ENCODE results near the gene RPL14. TPM values are rescaled to one million over a fixed set of nuclear protein-coding genes. Genes with fewer than 3 reads are reported as not detected.

Gene RPL14
- polyA plus RNA-seq (2013, experiment 1 of 2) = 1,559 TPM
- polyA plus RNA-seq (2013, experiment 2 of 2) = 1,423 TPM

DNA sequence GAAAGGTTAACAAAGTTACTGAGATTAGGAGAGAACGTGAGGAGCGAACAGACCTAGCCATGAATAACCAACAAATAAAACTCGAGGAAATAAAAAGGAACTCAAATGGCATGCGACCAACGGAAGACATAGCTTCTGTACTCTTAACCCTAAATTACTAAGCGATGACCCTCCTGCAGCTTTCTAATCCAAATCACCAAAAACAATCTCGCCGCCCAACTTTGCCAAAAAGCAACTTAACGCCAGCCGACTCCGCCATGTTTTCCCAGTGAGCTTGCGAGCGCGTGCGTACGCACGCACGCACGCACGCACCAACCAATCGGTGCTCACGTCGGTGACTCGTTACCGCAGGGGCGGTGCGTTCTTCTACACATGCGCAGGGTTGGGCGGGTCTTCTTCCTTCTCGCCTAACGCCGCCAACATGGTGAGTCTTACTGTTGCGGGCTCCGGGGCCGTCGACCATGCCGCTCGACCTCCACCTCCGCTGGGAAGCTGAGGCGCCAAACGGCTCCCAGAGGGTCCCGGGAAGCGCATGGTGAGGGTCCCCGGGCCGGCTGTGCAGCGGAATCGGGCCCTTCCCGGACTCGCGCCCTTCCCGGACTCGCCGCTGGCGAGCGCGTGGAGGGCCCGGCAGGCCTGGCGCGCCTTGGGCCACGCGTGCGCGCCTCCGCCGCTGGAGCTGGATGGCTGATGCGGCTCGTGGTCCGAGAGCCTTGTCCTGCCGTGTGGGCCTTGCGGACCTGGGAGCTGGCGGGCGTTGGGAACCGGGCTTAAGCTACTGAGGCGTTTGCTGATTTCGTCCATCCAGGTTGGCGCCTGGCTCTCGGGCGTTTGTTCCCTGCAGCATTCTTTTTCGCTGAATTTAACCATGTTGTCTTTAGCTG, at the start of gene RPL14:
Gene RPL14, plus strand, starts transcription at position 400 of the 884 bp plus-strand sequence. Its CDS starts 133 bp downstream, at position 533.
- Histone ChIP-seq H3K36me3 (ENCODE audit: control insufficient read depth, insufficient read depth, low read length) (peaks cover 44% of the 10 kb centered on the region), H3K27ac (ENCODE audit: low read depth, low read length, severe bottlenecking) (peak within 1 kb of the TSS; percentile 65), H3K4me3 (ENCODE audit: extremely low read depth, insufficient read depth, low read length, poor library complexity, severe bottlenecking) (peak within 1 kb of the TSS; percentile 95), H3K4me1 (ENCODE audit: control insufficient read depth, insufficient read depth, low read length, poor library complexity, severe bottlenecking) (peaks cover 10% of the 10 kb centered on the region), H3K9me3 (ENCODE audit: control insufficient read depth, low read length) (no peaks in the 10 kb centered on the region)
- 0% methylated on average over 70 to 71 of the region's 79 CpGs for WGBS, 2 experiments (ENCODE audit: insufficient coverage in 2 of 2)

DNA sequence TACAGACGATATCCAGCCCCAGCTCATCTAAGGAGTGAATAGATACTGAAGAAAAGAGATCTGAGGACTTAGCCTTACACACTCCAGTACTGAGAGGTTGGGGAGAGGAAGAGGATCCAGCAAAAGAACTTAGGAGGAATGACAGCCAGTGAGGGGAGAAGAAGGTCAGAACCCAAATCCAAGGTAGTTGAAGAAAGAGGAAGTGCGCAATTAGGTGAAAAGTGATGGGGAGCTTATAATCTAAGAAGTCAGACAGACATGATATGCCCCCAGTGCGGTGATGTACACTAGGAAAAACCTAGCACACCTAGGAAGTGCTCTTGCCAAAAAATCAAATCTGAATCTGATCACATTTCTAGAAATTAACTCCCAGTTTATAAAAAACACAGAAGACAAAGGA, 49.5 kb upstream of the RPL14 start:
- no peaks in the 10 kb centered on the region for H3K4me1 ChIP-seq (ENCODE audit: control insufficient read depth, insufficient read depth, low read length, poor library complexity, severe bottlenecking)
- H3K9me3 ChIP-seq (ENCODE audit: control insufficient read depth, low read length) = no peaks in the 10 kb centered on the region
- H3K36me3 ChIP-seq (ENCODE audit: control insufficient read depth, insufficient read depth, low read length) = no peaks in the 10 kb centered on the region
- WGBS, 2 experiments (ENCODE audit: insufficient coverage in 2 of 2) = 86% methylated on average over 1 to 3 of the region's 3 CpGs
- H3K4me3 ChIP-seq (ENCODE audit: extremely low read depth, insufficient read depth, low read length, poor library complexity, severe bottlenecking) = no peak overlapping the region
- no peak overlapping the region for H3K27ac ChIP-seq (ENCODE audit: low read depth, low read length, severe bottlenecking)

DNA sequence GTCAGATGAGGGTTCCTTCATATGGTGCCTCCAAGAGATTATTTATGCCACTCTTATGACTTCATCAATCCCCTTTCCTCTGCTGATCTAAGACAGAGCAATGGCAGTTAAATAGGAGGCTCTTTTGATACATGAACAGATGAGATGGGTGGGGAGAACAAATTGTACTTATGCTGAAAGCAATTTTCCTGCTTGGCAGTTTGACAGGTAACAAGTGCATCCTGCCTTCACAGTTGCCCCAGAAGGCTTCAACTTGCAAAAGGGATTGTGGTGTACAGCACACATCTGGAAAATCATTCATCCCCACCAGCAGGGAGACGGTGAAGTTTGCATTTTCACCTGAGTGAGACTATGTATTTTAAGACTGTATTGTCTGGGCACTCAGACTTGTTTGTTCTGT, 42.9 kb upstream of the RPL14 start:
- H3K4me3 ChIP-seq (ENCODE audit: extremely low read depth, insufficient read depth, low read length, poor library complexity, severe bottlenecking) = no peak overlapping the region
- WGBS, 2 experiments (ENCODE audit: insufficient coverage in 2 of 2) = no CpG with 5 or more reads among the region's 1 CpG

DNA sequence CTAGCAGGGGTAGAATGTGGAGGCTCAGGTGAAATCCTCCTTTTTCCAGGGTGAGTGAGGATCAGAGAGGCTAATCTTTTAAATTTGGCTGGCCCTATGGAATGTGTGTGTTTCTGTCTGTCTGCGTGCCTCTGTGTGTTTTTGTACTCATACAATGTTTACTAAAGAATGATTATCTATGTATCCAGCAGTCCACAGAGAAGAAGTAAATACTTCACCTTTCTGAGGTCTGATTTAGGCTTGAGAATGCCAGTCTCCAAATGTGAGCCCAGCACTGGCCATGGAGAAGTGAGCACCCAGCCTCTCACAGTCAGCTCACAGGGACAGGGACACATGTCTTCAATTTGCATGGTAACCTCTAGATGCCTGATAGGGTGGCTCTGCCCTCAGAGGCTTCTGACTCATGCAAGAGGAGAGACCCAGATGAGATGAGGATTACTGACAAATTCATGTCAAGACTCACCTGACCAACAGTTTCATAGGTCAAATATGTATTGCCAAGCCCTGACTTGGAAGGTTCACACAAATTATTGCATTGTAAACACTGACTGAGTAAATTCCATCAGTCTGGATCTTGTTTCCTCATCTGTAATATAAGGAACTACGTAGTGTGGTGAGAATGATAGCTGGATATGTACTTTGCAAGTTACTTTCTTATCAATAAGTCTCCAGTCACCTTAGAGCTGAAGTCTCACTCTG, 39.1 kb upstream of the RPL14 start:
- Histone ChIP-seq H3K4me1 (ENCODE audit: control insufficient read depth, insufficient read depth, low read length, poor library complexity, severe bottlenecking) (no peaks in the 10 kb centered on the region), H3K27ac (ENCODE audit: low read depth, low read length, severe bottlenecking) (no peak overlapping the region)

More for the DNA sequence above, 42.9 kb upstream of the RPL14 start:
- no peaks in the 10 kb centered on the region for H3K4me1 ChIP-seq (ENCODE audit: control insufficient read depth, insufficient read depth, low read length, poor library complexity, severe bottlenecking)
- no peaks in the 10 kb centered on the region for H3K9me3 ChIP-seq (ENCODE audit: control insufficient read depth, low read length)
- H3K36me3 ChIP-seq (ENCODE audit: control insufficient read depth, insufficient read depth, low read length) = no peaks in the 10 kb centered on the region
- H3K27ac ChIP-seq (ENCODE audit: low read depth, low read length, severe bottlenecking) = no peak overlapping the region

DNA sequence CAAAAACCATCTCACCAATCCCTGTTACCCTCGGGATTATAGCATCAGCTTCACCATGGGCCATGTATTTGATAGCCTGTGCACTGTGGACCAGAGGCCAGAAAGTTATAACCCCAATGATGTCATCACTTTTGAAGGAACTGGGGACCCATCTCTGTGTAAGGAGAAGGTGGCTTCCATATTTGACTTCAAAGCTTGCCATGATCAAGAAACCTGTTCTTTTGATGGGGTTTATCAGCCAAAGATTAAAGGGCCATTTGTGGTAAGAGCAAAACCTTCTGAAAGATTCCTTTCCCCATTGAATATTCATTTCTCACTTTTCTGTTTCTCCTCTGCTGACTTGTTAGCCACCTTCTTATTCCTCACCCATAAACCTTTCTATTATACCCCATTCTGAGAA, 34.3 kb upstream of the RPL14 start:
- WGBS, 2 experiments (ENCODE audit: insufficient coverage in 2 of 2) = 57% methylated on average over 1 of the region's 1 CpG; no CpG with 5 or more reads in 1 of the 2 experiments

More for the DNA sequence above, 39.1 kb upstream of the RPL14 start:
- H3K36me3 ChIP-seq (ENCODE audit: control insufficient read depth, insufficient read depth, low read length) = no peaks in the 10 kb centered on the region
- no peak overlapping the region for H3K4me3 ChIP-seq (ENCODE audit: extremely low read depth, insufficient read depth, low read length, poor library complexity, severe bottlenecking)
- no peaks in the 10 kb centered on the region for H3K9me3 ChIP-seq (ENCODE audit: control insufficient read depth, low read length)
- WGBS, 2 experiments (ENCODE audit: insufficient coverage in 2 of 2) = no CpG with 5 or more reads among the region's 2 CpGs

DNA sequence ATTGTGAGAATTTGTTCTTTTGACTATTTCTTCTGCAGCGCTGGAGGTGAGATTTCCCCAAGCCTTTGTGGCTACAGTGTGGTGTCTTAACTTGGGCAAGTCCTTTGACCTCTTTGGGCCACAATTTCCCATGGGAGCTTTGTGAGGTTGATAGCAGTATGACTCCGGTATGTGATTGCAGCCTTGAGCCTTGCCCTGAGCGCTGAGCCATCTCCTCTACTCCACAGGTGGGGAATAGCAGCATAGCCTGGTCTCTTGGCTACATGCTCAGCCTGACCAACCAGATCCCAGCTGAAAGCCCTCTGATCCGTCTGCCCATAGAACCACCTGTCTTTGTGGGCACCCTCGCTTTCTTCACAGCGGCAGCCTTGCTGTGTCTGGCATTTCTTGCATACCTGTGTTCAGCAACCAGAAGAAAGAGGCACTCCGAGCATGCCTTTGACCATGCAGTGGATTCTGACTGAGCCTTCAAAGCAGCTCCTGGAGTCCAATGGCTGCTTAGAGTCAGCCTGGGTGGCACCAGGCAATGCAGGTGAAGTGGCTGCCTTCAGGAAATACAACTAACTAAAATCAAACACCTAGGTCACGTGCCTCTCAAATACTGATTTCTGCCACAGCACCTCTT, 30.0 kb upstream of the RPL14 start:
- no peaks in the 10 kb centered on the region for H3K4me1 ChIP-seq (ENCODE audit: control insufficient read depth, insufficient read depth, low read length, poor library complexity, severe bottlenecking)
- 83 to 96% methylated on average over 7 of the region's 8 CpGs for WGBS, 2 experiments (ENCODE audit: insufficient coverage in 2 of 2)
- H3K4me3 ChIP-seq (ENCODE audit: extremely low read depth, insufficient read depth, low read length, poor library complexity, severe bottlenecking) = no peak overlapping the region
- no peaks in the 10 kb centered on the region for H3K36me3 ChIP-seq (ENCODE audit: control insufficient read depth, insufficient read depth, low read length)
- no peaks in the 10 kb centered on the region for H3K9me3 ChIP-seq (ENCODE audit: control insufficient read depth, low read length)
- H3K27ac ChIP-seq (ENCODE audit: low read depth, low read length, severe bottlenecking) = no peak overlapping the region

More for the DNA sequence above, 34.3 kb upstream of the RPL14 start:
- H3K36me3 ChIP-seq (ENCODE audit: control insufficient read depth, insufficient read depth, low read length) = no peaks in the 10 kb centered on the region
- no peak overlapping the region for H3K4me3 ChIP-seq (ENCODE audit: extremely low read depth, insufficient read depth, low read length, poor library complexity, severe bottlenecking)
- no peak overlapping the region for H3K27ac ChIP-seq (ENCODE audit: low read depth, low read length, severe bottlenecking)
- no peaks in the 10 kb centered on the region for H3K9me3 ChIP-seq (ENCODE audit: control insufficient read depth, low read length)
- H3K4me1 ChIP-seq (ENCODE audit: control insufficient read depth, insufficient read depth, low read length, poor library complexity, severe bottlenecking) = no peaks in the 10 kb centered on the region

DNA sequence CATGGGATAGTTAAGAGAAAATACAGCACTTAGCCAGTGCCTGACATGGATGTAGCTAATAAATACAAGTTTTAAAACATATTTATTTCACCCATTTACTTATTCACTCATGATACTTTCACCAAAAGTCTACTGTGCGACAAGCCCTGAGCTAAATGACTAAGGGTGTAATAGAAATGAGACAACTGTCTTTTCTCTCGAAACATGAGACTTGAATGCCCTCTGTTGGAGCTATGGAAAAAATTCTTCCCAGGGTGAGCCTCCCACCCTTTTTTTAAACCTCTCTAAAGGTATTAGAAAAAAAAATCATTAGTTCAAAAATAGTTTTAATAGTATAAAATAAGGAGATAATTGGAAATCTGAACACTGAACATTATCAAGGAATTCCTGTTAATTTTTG, 24.3 kb upstream of the RPL14 start:
- H3K27ac ChIP-seq (ENCODE audit: low read depth, low read length, severe bottlenecking) = no peak overlapping the region
- WGBS, 2 experiments (ENCODE audit: insufficient coverage in 2 of 2) = no CpG with 5 or more reads among the region's 2 CpGs

DNA sequence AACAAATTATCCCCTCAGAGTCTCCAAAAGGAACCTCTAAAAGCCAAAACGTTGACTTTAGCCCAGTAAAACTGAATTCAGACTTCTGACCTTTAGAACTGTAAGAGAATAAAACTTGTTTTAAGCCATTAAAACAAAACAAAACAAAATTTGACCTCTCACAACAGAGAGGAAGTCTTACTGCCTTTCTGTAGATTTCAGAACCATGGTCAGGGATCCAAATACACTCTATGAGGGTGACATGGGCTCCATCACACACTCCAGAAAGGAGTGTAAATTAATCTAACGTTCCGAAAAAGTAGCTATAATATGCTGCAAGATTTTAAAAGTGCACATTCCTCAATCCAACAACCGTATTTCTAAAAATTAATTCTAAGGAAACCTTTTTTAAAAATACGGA, 19.2 kb upstream of the RPL14 start:
- Histone ChIP-seq H3K27ac (ENCODE audit: low read depth, low read length, severe bottlenecking) (no peak overlapping the region), H3K36me3 (ENCODE audit: control insufficient read depth, insufficient read depth, low read length) (no peaks in the 10 kb centered on the region), H3K4me3 (ENCODE audit: extremely low read depth, insufficient read depth, low read length, poor library complexity, severe bottlenecking) (no peak overlapping the region), H3K4me1 (ENCODE audit: control insufficient read depth, insufficient read depth, low read length, poor library complexity, severe bottlenecking) (no peaks in the 10 kb centered on the region), H3K9me3 (ENCODE audit: control insufficient read depth, low read length) (no peaks in the 10 kb centered on the region)
- no CpG with 5 or more reads among the region's 5 CpGs for WGBS, 2 experiments (ENCODE audit: insufficient coverage in 2 of 2)

More for the DNA sequence above, 24.3 kb upstream of the RPL14 start:
- Histone ChIP-seq H3K4me3 (ENCODE audit: extremely low read depth, insufficient read depth, low read length, poor library complexity, severe bottlenecking) (no peak overlapping the region), H3K9me3 (ENCODE audit: control insufficient read depth, low read length) (no peaks in the 10 kb centered on the region), H3K36me3 (ENCODE audit: control insufficient read depth, insufficient read depth, low read length) (no peaks in the 10 kb centered on the region), H3K4me1 (ENCODE audit: control insufficient read depth, insufficient read depth, low read length, poor library complexity, severe bottlenecking) (no peaks in the 10 kb centered on the region)

DNA sequence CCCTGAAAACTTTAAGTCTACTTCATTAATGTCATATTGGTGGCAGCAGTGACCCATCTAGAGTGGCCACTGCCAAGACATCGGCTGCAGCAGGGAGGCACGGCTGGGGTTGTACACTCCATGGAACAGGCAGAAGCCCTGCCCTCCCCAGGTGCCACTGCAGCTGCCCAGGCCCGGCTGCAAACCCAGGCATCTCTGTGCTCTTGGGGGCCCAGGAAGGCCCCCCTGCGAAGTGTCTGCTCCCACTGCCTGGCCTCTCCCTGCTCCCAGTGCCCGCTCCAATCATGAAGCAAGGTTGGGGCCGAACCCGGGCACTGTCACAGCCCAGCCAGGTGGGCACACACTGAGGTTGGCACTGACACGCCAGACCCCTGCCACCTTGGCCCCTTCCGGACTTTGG, 12.1 kb upstream of the RPL14 start:
- Histone ChIP-seq H3K9me3 (ENCODE audit: control insufficient read depth, low read length) (no peaks in the 10 kb centered on the region), H3K4me1 (ENCODE audit: control insufficient read depth, insufficient read depth, low read length, poor library complexity, severe bottlenecking) (no peaks in the 10 kb centered on the region), H3K36me3 (ENCODE audit: control insufficient read depth, insufficient read depth, low read length) (no peaks in the 10 kb centered on the region), H3K4me3 (ENCODE audit: extremely low read depth, insufficient read depth, low read length, poor library complexity, severe bottlenecking) (no peak overlapping the region), H3K27ac (ENCODE audit: low read depth, low read length, severe bottlenecking) (no peak overlapping the region)
- 87 to 95% methylated on average over 7 to 8 of the region's 9 CpGs for WGBS, 2 experiments (ENCODE audit: insufficient coverage in 2 of 2)

DNA sequence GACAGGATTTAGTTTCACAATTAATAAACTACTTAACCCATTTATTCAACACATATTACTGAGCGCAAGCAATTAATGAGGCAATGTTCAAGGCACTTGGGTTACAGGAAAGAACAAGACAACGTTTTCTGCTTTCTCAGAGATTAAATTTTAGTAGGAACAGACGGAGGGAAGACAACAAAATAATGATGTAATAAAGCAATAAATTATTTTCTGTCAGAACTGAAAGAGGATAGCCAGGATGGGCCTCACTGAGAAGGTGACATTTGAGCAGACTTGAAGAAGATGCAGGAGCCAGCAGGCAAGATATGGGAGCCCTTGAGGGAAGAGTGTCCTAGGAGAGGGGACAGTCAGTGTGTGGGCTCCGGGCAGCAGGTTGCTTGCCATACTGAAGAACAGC, 11.3 kb upstream of the RPL14 start:
- Histone ChIP-seq H3K36me3 (ENCODE audit: control insufficient read depth, insufficient read depth, low read length) (no peaks in the 10 kb centered on the region), H3K9me3 (ENCODE audit: control insufficient read depth, low read length) (no peaks in the 10 kb centered on the region), H3K4me1 (ENCODE audit: control insufficient read depth, insufficient read depth, low read length, poor library complexity, severe bottlenecking) (no peaks in the 10 kb centered on the region), H3K4me3 (ENCODE audit: extremely low read depth, insufficient read depth, low read length, poor library complexity, severe bottlenecking) (no peak overlapping the region), H3K27ac (ENCODE audit: low read depth, low read length, severe bottlenecking) (no peak overlapping the region)
- 78 to 83% methylated on average over 2 to 3 of the region's 4 CpGs for WGBS, 2 experiments (ENCODE audit: insufficient coverage in 2 of 2)
